Measurements from ENCODE around the gene GNAL.

DNA sequence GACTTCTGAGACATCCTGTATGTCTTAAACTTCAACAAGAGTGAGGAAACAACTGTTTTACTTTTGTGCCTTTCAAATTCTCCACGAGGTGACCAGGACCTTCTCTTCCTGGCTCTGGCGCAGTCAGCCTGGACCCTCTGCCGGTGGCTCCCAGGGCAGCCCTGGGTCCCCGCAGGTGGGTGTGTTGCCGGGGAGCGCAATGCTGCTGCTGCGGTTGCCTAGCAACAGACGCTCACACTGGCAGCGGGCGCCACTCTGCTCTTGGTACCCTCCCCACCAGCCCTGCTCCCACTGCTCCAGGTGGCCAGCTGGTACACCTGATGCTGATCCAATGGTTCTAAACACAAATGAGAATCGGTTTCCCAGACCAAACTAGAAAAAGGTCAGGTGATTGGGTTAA lies 58.7 kb downstream of the GNAL start:
- TF ChIP-seq, protein P1, sequence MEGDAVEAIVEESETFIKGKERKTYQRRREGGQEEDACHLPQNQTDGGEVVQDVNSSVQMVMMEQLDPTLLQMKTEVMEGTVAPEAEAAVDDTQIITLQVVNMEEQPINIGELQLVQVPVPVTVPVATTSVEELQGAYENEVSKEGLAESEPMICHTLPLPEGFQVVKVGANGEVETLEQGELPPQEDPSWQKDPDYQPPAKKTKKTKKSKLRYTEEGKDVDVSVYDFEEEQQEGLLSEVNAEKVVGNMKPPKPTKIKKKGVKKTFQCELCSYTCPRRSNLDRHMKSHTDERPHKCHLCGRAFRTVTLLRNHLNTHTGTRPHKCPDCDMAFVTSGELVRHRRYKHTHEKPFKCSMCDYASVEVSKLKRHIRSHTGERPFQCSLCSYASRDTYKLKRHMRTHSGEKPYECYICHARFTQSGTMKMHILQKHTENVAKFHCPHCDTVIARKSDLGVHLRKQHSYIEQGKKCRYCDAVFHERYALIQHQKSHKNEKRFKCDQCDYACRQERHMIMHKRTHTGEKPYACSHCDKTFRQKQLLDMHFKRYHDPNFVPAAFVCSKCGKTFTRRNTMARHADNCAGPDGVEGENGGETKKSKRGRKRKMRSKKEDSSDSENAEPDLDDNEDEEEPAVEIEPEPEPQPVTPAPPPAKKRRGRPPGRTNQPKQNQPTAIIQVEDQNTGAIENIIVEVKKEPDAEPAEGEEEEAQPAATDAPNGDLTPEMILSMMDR (IDR thresholded peaks at IDR 0.05; ENCODE audit: borderline replicate concordance, extremely low read depth, low read length, poor library complexity, severe bottlenecking), result no peak
- no peak for TF ChIP-seq EZH2 (IDR thresholded peaks at IDR 0.05; ENCODE audit: borderline replicate concordance, low read depth, low read length, severe bottlenecking)

Measured in DND-41 (cell line).